Measurements from ENCODE around the gene LRG1. TPM values are rescaled to one million over a fixed set of nuclear protein-coding genes. Genes with fewer than 3 reads are reported as not detected.

LRG1 gene
- total and polyA plus RNA-seq, 2 of the 13 experiments (the other 11 are each of a cell fraction or from before 2014, with no cell fraction given) = 12.0 to 39.3 TPM

GRCh38 chr19:4493929-4494690 lies 45.7 kb downstream of the LRG1 start:
- 98% methylated on average over 50 of the region's 61 CpGs for WGBS (ENCODE audit: low lambda C conversion rate)
- FAIRE-seq (no peak), DNase-seq (ENCODE audit: low spot score) (no peak), ATAC-seq (no peak)
- ChIA-PET POLR2A (no interaction called here), CTCF (ENCODE audit: low intra/inter-chr PET ratio, low total read pairs) (no interaction called here)
- no peaks in the 10 kb centered on the region; a peak in 1 of 5 replicates for H3K27me3 ChIP-seq (ENCODE audit: control insufficient read depth in 1 of 2, insufficient read depth in 2 of 2, low read length in 2 of 2)
- TF ChIP-seq HNF1B (CRISPR knock-in tag; IDR thresholded peaks at IDR 0.05) = no peak
- TF ChIP-seq, protein P1, sequence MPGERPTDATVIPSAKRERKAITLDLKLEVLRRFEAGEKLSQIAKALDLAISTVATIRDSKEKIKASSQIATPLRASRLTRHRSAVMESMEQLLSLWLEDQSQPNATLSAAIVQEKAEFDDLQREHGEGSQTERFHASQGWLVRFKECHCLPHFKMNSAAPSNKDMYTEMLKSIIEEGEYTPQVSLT (CRISPR knock-in tag; IDR thresholded peaks at IDR 0.05; ENCODE audit: borderline replicate concordance, low read depth) = no peak
- peak; percentile 32 for TF ChIP-seq AGO2 (optimal IDR thresholded peaks at IDR 0.05; ENCODE audit: low read depth, low read length)
- TF ChIP-seq MYNN (CRISPR knock-in tag; IDR thresholded peaks at IDR 0.05; ENCODE audit: low read depth) = no peak
- no peaks in the 10 kb centered on the region for H3K9me3 ChIP-seq (ENCODE audit: low read length)
- TSS peak; percentile 42 for BruUV-seq (replicated peaks)
- no peaks in the 10 kb centered on the region for H4K20me1 ChIP-seq (ENCODE audit: insufficient read depth, low read length)
- no peak overlapping the region for H3K9ac ChIP-seq (ENCODE audit: insufficient read depth, low read depth, low read length)
- H2AFZ ChIP-seq (ENCODE audit: low read length) = no peak overlapping the region
- intact Hi-C loops (cut with micrococcal nuclease; ENCODE audit: unreplicated experiment) (no loop called here), in situ Hi-C loops (cut with HindIII; ENCODE audit: extremely low pct_ligation_motif_present, low pct_unique_long_range_greater_than_20kb) (no loop called here)
- no peak overlapping the region for H3K27ac ChIP-seq (ENCODE audit: extremely low read length, insufficient read depth, low read length)
- peaks cover 32 to 70% of the 10 kb centered on the region in 2 experiments for H3K36me3 ChIP-seq (replicated peaks in 1 of 2; ENCODE audit: control insufficient read depth in 1 of 2, insufficient read depth in 2 of 2, low read length in 2 of 2)
- no peak overlapping the region for H3K4me2 ChIP-seq (ENCODE audit: low read depth, low read length)
- H3K4me3 ChIP-seq (replicated peaks in 1 of 3; ENCODE audit: insufficient read depth in 1 of 3, low read depth in 2 of 3, low read length in 3 of 3) = no peak overlapping the region
- H3K4me1 ChIP-seq (ENCODE audit: insufficient read depth, low read length) = no peaks in the 10 kb centered on the region
- no peaks in the 10 kb centered on the region for H3K79me2 ChIP-seq (ENCODE audit: insufficient read depth, low read length)
